ENCODE measurements around the gene KIRREL3.

GRCh38 chr11:126804363-126804762 lies 196.2 kb downstream of the KIRREL3 start:
- TF ChIP-seq POLR2A (IDR thresholded peaks at IDR 0.05) = no peak
- TF ChIP-seq, protein P1, sequence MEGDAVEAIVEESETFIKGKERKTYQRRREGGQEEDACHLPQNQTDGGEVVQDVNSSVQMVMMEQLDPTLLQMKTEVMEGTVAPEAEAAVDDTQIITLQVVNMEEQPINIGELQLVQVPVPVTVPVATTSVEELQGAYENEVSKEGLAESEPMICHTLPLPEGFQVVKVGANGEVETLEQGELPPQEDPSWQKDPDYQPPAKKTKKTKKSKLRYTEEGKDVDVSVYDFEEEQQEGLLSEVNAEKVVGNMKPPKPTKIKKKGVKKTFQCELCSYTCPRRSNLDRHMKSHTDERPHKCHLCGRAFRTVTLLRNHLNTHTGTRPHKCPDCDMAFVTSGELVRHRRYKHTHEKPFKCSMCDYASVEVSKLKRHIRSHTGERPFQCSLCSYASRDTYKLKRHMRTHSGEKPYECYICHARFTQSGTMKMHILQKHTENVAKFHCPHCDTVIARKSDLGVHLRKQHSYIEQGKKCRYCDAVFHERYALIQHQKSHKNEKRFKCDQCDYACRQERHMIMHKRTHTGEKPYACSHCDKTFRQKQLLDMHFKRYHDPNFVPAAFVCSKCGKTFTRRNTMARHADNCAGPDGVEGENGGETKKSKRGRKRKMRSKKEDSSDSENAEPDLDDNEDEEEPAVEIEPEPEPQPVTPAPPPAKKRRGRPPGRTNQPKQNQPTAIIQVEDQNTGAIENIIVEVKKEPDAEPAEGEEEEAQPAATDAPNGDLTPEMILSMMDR (IDR thresholded peaks at IDR 0.05) = no peak

All from esophagus squamous epithelium (tissue), 4 donors.